Amniotic stem cell (primary cell): Measurements from ENCODE around the gene CEBPA.

Experiments
- DNase-seq: peaks from one replicate; lab custom pipeline; 2025; lab: John Stamatoyannopoulos, UW

Gene CEBPA

GRCh38 chr19:33302175-33302973 lies at the start of gene CEBPA:
Gene CEBPA (minus strand): TSS chr19:33302534. CDS start chr19:33302414, 120 bp downstream.
- peak; percentile 50 for DNase-seq

DNA sequence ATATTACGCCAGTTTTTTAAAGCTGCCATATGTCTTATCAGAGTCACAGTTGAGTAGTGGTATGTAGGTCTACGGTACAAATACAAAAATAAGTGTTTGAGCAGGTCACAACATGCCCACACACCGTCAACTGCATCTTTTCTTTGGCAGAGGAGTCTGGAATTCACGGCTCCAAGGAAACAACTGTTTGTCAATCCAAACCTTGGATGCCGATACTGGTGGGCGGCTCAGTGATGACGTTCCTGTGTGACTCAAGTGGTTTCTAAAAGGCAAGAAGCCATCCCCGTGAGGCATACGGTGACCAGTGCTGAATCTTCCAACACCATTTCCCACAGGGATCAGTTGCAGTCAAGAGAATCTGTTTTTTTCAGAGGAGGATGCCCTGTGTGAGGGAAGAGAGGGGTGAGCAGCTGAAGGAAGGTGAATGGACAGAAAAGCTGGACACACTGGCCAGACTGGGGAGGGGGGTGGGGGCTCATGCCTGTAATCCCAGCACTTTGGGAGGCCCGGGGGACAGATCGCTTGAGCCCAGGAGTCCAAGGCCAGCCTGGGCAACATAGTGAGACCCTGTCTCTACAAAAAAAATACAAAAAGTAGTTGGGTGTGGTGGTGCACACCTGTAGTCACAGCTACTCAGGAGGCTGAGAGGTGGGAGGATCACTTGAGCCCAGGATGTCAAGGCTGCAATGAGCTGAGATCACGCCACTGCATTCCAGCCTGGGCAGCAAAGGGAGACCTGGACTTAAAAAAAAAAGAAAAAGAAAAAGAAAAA lies 48.4 kb upstream of the CEBPA start:
- no peak for DNase-seq

GRCh38 chr19:33349319-33350289 lies 47.3 kb upstream of the CEBPA start:
- no peak for DNase-seq

GRCh38 chr19:33348301-33349010 lies 46.1 kb upstream of the CEBPA start:
- no peak for DNase-seq

DNA sequence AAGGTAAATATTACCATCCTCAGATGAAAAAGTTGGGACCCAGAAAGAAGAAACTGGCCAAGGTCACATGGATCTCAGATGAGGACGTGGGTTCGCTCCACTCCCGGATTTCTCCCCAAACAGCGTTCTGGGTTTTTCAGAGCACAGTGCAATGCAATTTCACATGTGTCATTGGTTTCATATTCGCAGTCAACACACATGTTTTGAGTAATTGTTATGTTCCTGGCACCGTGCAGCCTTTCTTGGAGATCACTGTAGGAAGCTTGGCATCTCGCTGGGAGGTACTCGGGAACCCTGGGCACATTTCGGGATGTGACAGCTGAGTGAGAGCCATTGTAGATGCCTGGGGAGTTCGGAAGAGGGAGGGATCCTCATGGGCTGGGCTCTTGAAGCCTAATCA lies 45.0 kb upstream of the CEBPA start:
- DNase-seq: no peak

DNA sequence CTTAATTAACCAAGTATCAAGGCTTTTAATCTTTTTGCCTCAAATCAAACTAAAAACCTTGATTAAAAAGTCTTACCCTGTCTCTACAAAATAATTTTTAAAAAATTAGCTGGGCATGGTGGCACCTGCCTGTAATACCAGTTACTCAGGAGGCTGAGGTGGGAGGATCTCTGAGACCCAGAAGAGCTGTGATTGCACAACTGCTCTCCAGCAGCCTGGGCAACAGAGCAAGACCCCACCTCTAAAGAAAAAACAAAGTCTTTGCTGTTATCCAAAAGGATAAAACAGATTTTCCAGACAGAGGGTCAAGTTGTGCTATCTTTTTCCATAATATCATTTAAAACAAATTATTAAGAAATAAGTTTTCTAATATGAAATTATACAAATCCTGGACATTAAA lies 44.3 kb upstream of the CEBPA start:
- DNase-seq: no peak

DNA sequence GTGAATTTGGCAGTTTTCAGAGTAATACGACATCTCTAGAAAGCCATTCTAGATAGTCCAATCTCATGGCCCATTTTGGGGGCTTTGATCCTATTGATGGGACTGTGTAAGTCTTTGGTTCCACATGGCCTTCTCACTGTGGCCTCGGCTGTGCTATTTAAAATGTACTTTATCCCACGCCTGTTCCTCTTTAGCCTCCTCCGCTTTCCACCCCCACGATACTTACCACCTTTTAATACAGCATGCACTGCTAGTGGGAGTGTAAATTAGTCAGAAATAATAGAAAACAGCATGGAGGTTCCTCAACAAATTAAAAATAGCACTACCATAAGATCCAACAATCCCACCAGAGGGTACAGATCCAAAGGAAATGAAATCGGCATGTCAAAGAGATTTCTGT lies 42.8 kb upstream of the CEBPA start:
- DNase-seq: no peak

- no peak for DNase-seq
Observed at GRCh38 chr19:33344573-33344925, 42.2 kb upstream of the CEBPA start.

GRCh38 chr19:33343859-33344572 lies 41.7 kb upstream of the CEBPA start:
- DNase-seq: no peak

GRCh38 chr19:33343301-33343700 lies 41.0 kb upstream of the CEBPA start:
- DNase-seq: no peak

- no peak for DNase-seq
Observed at GRCh38 chr19:33340991-33341390, 38.7 kb upstream of the CEBPA start.

DNA sequence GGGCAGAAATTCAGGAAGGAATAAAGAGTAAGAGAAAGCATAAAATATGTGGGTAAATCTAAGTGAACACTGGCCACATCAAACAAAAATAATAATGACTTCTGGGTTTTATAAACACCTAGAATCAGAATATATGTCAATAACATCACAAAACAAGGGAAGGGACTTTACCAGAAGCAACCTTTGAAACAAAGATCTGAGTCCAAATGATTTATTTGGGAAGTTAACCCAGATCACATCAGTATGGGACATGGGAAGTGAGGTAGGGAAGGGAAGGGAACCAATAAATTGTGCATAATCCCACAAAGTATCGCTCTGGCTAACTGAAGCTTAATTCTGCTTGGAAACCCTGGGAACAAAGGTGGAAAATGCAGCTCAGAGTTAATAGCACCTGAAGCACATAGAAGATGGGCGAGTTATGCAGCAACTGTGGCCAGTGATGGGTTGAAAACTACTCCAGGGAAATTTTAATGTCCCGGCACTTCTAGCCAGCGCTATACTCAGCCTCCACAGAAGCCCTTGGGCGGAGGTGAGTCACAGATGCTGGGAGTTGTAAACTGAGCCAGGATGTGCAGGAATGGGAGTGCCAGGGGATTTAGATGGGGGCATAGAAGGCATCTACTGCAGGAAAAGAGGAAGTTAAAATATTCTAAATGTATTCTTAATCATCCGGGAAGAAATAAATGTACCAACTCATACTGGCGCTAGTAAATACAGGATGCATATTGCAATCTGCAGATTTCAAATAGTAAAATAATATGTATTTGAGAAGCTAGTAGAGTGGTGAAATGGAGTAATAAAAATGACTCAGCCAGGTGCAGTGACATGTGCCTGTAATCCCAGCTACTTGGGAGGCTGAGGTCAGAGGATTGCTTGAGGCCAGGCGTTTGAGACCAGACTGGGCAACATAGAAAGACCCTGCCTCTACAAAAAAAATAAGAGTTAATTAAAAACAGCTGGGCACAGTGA lies 37.0 kb upstream of the CEBPA start:
- DNase-seq: no peak

GRCh38 chr19:33335446-33335845 lies 33.1 kb upstream of the CEBPA start:
- DNase-seq: no peak

DNA sequence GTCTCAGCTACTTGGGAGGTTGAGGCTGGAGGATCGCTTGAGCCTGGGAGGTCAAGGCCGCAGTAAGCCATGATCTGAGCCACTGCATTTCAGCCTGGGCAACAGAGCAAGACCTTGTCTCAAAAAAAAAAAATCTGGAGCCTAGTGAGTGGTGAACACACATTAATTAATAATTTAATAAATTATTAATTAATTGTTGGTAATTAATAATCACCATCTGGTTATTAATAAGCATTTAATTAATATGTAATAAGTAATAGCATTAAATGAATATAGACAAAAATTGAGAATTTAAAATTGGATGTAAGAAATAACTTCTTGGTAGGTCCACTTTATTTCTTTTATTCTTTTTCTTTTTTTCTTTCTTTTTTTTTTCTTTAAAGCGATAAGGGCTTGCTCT lies 31.9 kb upstream of the CEBPA start:
- DNase-seq: no peak

DNA sequence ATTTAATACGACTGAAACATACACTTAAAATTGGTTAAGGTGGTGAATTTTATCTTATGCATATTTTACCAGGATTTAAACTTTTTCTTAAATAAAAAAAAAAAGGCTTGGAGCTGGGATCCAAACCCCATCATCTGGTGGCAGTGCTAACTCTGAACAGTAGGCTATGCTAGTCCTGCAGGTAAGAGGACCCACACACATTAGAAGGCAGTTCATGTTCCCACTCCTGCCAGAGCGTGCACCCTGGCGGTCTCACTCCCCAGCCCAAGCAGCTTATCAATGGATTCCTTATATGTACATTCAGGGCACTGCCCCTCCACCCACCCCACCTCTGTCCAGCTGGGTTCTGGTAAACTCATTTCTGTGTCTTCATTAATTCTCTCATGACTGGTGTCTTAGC lies 31.3 kb upstream of the CEBPA start:
- DNase-seq: no peak

DNA sequence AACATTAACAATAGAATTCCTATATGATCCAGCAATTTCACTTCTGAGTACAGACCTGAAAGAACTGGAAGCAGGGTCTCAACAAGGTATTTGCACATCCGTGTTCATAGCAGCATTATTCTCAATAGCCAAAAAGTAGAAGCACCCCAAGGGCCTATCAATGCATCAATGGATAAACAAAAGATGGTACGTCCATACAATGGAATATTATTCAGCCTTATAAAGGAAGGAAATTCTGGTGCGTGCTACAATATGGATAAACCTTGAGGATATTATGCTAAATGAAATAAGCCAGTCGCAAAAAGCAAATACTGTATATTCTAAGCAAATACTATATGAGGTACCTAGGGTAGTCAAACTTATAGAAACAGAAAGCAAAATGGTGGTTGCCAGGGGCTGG lies 30.8 kb upstream of the CEBPA start:
- DNase-seq: no peak

- DNase-seq: no peak
Observed at GRCh38 chr19:33332248-33332647, 29.9 kb upstream of the CEBPA start.

DNA sequence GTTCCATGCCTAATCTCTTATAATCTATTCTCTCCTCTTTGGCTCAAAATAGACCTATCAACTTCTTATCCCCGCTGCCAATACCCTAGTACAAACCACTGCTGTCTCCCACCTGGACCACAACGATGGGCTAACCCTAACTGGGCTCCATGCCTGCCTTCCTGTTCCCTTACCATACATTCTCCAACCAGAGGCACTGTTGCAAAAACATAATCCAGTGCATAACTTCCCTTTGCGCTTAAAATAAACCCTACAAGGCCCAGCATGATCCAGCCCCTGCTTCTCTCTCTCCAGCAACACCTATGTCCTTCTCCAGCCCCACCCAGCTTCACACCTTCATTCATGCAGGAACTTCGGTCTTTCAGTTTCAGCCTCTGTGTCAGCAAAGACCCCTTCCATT lies 27.4 kb upstream of the CEBPA start:
- no peak for DNase-seq

- DNase-seq: no peak
Observed at GRCh38 chr19:33329060-33329459, 26.7 kb upstream of the CEBPA start.

DNA sequence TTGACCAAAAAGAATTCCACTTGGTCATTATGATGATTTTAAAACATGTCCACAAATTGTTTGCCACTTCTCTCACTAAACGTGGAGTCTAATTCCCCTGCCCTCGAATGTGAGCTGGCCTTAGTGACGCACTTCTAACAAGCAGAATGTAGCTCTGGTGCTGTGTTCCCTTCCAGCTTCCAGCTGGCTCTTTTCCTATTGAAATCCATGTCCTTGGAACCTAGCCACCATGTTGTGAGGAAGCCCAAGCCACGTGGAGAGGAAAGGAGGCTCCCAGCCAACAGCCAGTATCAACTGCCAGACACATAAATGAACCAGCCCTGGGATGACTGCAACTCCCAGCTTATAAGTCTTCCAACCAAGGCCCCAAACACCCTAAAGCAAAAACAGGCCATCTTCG lies 23.6 kb upstream of the CEBPA start:
- DNase-seq: no peak
